Stomach (tissue), 4 donors: Measurements from ENCODE around the gene PPIL6.

Source experiments
- CTCF ChIP-seq, 7 experiments: fragments of 450-650 bp in 4 of 7; fragments of 200-600 bp in 3 of 7; sonication (generic) in 3 of 7; IDR thresholded peaks; one replicate each; pipeline ENCODE4 v1.5.1; 2016 to 2019; ENCODE audit warnings: antibody characterized with exemption in 7 of 7, control low read depth in 2 of 7, mild to moderate bottlenecking in 1 of 7
- POLR2A ChIP-seq, 4 donors: fragments of 450-650 bp; IDR thresholded peaks; one replicate each; pipeline ENCODE4 v1.6.1; 2016; ENCODE audit warnings: antibody characterized with exemption in 4 of 4, control low read depth in 2 of 4, mild to moderate bottlenecking in 1 of 4, moderate library complexity in 1 of 4
- POLR2AphosphoS5 ChIP-seq, 3 donors: sonication (generic); formaldehyde crosslinking; IDR thresholded peaks; one replicate each; pipeline ENCODE4 v1.6.1; 2016; ENCODE audit warnings: antibody characterized with exemption in 3 of 3

GRCh38 chr6:109440331-109441068, at the start of gene PPIL6, which contains the start of gene SMPD2:
- TF ChIP-seq CTCF (IDR thresholded peaks at IDR 0.05) = peak in 1 of 7 experiments; percentile 39
- TF ChIP-seq POLR2A (IDR thresholded peaks at IDR 0.05) = no peak
- peak; percentile 26 to 47 (median 34) for TF ChIP-seq POLR2AphosphoS5 (IDR thresholded peaks at IDR 0.05)
